Measurements from ENCODE around the gene PPARA. TPM values are rescaled to one million over a fixed set of nuclear protein-coding genes. Genes with fewer than 3 reads are reported as not detected.

The PPARA gene
- total RNA-seq, 2 experiments from 2014 or later, result 3.3 to 10.5 TPM

GRCh38 chr22:46107753-46108563 lies 42.4 kb upstream of the PPARA start:
- POLR2A ChIA-PET, result no interaction called here
- CTCF ChIA-PET (ENCODE audit: unreplicated experiment), result no interaction called here
- DNase-seq (ENCODE audit: low spot score), result no peak
- H3K4me1 ChIP-seq (ENCODE audit: insufficient read depth, low read length, poor library complexity, severe bottlenecking), result no peaks in the 10 kb centered on the region
- H3K4me3 ChIP-seq (ENCODE audit: low read depth, low read length, poor library complexity, severe bottlenecking), result no peak overlapping the region
- H3K9me3 ChIP-seq (ENCODE audit: low read length), result no peaks in the 10 kb centered on the region
- intact Hi-C loops (cut with micrococcal nuclease; ENCODE audit: unreplicated experiment), result no loop called here
- no peaks in the 10 kb centered on the region for H3K79me2 ChIP-seq (ENCODE audit: insufficient read depth, low read depth, low read length)
- no peak for TF ChIP-seq EZH2phosphoT487 (IDR thresholded peaks at IDR 0.05; ENCODE audit: borderline replicate concordance, low read depth, low read length)
- TF ChIP-seq CTCF (conservative IDR thresholded peaks at IDR 0.05; ENCODE audit: low read length), result no peak
- no peaks in the 10 kb centered on the region for H4K20me1 ChIP-seq (ENCODE audit: insufficient read depth, low read length)
- no peak overlapping the region for H2AFZ ChIP-seq (ENCODE audit: low read length)
- no peak overlapping the region for H3K4me2 ChIP-seq (ENCODE audit: low read length)
- H3K27ac ChIP-seq (ENCODE audit: low read depth, low read length, poor library complexity, severe bottlenecking), result no peak overlapping the region
- H3K36me3 ChIP-seq (ENCODE audit: insufficient read depth, low read length), result no peaks in the 10 kb centered on the region
- no peaks in the 10 kb centered on the region for H3K9me2 ChIP-seq (ENCODE audit: insufficient read depth, low read length)
- no TSS peak for BruUV-seq (replicated peaks)

- CTCF ChIA-PET (ENCODE audit: unreplicated experiment), result interaction anchor here (0.5 kb wide), 1 partner anchor 73 kb away, joined by 7 read pairs; no protein-coding TSS in a partner anchor
- TF ChIP-seq CTCF (conservative IDR thresholded peaks at IDR 0.05; ENCODE audit: low read length) (no peak), EZH2phosphoT487 (IDR thresholded peaks at IDR 0.05; ENCODE audit: borderline replicate concordance, low read depth, low read length) (no peak)
- intact Hi-C loops (cut with micrococcal nuclease; ENCODE audit: unreplicated experiment), result no loop called here
- no peak for DNase-seq (ENCODE audit: low spot score)
- Histone ChIP-seq H2AFZ (ENCODE audit: low read length) (no peak overlapping the region), H3K9me3 (ENCODE audit: low read length) (no peaks in the 10 kb centered on the region), H4K20me1 (ENCODE audit: insufficient read depth, low read length) (no peaks in the 10 kb centered on the region), H3K4me3 (ENCODE audit: low read depth, low read length, poor library complexity, severe bottlenecking) (no peak overlapping the region), H3K36me3 (ENCODE audit: insufficient read depth, low read length) (no peaks in the 10 kb centered on the region), H3K9me2 (ENCODE audit: insufficient read depth, low read length) (no peaks in the 10 kb centered on the region), H3K4me2 (ENCODE audit: low read length) (no peak overlapping the region), H3K79me2 (ENCODE audit: insufficient read depth, low read depth, low read length) (no peaks in the 10 kb centered on the region), H3K4me1 (ENCODE audit: insufficient read depth, low read length, poor library complexity, severe bottlenecking) (no peaks in the 10 kb centered on the region), H3K27ac (ENCODE audit: low read depth, low read length, poor library complexity, severe bottlenecking) (no peak overlapping the region)
- POLR2A ChIA-PET, result no interaction called here
- no TSS peak for BruUV-seq (replicated peaks)
These were observed 41.5 kb upstream of the PPARA start for GRCh38 chr22:46108564-46109473.
